Calu3 (cell line): ENCODE data around the gene TAF11. TPM values are rescaled to one million over a fixed set of nuclear protein-coding genes. Genes with fewer than 3 reads are reported as not detected.

Experiments used
- BruUV-seq: library from RNA; stranded (reverse); fragments of 400-500 nt; replicated peaks from 2 replicates; lab custom pipeline; 2021; lab: Mats Ljungman, UMichigan
- CTCF ChIA-PET: fragments of 300-600 bp; sonication (Branson Sonifier 250); formaldehyde crosslinking; loops from one replicate; lab custom pipeline; 2022; ENCODE audit warnings: antibody characterized with exemption; lab: Charles Lee
- DNase-seq: peaks from one replicate; pipeline ENCODE4 v3.0.0; 2022
- H3K27ac Mint-ChIP-seq: one replicate; pipeline ENCODE4 v1.8.0; 2022; ENCODE audit warnings: mixed read lengths; ENCODE audit not compliant: unreplicated experiment
- H3K27me3 Mint-ChIP-seq: one replicate; pipeline ENCODE4 v1.8.0; 2022; ENCODE audit warnings: mixed read lengths; ENCODE audit not compliant: unreplicated experiment
- H3K36me3 Mint-ChIP-seq: one replicate; pipeline ENCODE4 v1.8.0; 2022; ENCODE audit warnings: mild to moderate bottlenecking, moderate library complexity, mixed read lengths; ENCODE audit not compliant: insufficient read depth, unreplicated experiment
- H3K4me1 Mint-ChIP-seq: one replicate; pipeline ENCODE4 v1.8.0; 2022; ENCODE audit warnings: mild to moderate bottlenecking, low read depth, mixed read lengths; ENCODE audit not compliant: unreplicated experiment
- H3K4me3 Mint-ChIP-seq: one replicate; pipeline ENCODE4 v1.8.0; 2022; ENCODE audit warnings: mild to moderate bottlenecking, low read depth, moderate library complexity, mixed read lengths; ENCODE audit not compliant: unreplicated experiment
- H3K9me3 Mint-ChIP-seq: one replicate; pipeline ENCODE4 v1.8.0; 2022; ENCODE audit warnings: low read depth, mixed read lengths; ENCODE audit not compliant: unreplicated experiment
- CTCF ChIP-seq: fragments of 200-600 bp; IDR thresholded peaks from one replicate; pipeline ENCODE4 v1.8.0; 2022; ENCODE audit warnings: antibody characterized with exemption; ENCODE audit not compliant: unreplicated experiment
- intact Hi-C: fragments of 100-400 bp; cut with micrococcal nuclease; formaldehyde crosslinking; loops from one replicate; pipeline ENCODE4 v1.10.0; 2022; ENCODE audit not compliant: unreplicated experiment
- total RNA-seq: library from RNA; stranded (reverse); gene quantifications from 2 replicates; pipeline ENCODE4 v1.2.3, GENCODE V29; 2022

The TAF11 gene
- total RNA-seq, 1 experiment from 2014 or later = 44.3 TPM

DNA sequence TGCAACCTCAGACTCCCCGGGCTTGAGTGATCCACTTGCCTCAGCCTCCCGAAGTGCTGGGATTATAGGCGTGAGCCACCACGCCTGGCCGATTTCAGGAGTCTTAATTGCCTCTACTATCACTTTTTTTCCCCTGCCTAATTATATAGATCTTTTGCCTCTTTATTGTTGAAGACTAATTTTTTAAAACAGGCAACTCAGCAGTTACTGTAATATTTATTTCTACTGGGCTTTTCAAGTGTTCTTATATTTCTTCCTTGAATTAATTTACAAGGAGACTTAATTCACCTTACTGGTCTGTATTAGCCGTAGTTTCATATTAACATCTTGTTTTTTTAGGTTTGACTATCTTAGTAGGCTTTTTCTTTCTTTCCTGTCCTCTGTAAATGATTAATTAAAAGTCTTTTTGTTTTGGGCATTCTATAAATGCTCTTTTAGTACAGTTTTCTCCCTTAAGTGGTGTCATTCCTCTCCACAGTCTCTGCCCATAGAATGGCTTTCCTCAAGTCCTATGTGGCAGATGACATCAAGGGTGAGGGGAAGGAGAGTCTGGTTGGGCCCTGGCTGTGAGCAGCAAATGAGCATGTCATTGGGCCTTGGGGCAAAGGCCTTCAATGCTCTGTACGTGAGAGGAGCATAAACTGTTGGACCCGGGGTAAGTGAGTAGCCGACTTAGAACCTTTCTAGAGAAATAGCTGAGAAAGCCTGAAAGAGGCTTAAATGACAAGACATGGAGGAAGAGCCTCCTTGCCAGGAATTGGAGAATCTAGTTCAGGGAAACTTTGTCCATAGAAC is 37.2 kb upstream of the TAF11 start:
- peaks cover 37% of the 10 kb centered on the region for H3K4me1 Mint-ChIP-seq
- H3K27me3 Mint-ChIP-seq = no peaks in the 10 kb centered on the region
- no peak overlapping the region for H3K4me3 Mint-ChIP-seq
- no peaks in the 10 kb centered on the region for H3K36me3 Mint-ChIP-seq
- CTCF ChIA-PET = no interaction called here
- no peak for TF ChIP-seq CTCF
- DNase-seq = no peak
- no peak overlapping the region for H3K27ac Mint-ChIP-seq
- no peaks in the 10 kb centered on the region for H3K9me3 Mint-ChIP-seq
- no TSS peak for BruUV-seq
- intact Hi-C loops = no loop called here

GRCh38 chr6:34922177-34922663 is 34.4 kb upstream of the TAF11 start:
- no peak for DNase-seq
- peaks cover 27% of the 10 kb centered on the region for H3K4me1 Mint-ChIP-seq
- no peaks in the 10 kb centered on the region for H3K27me3 Mint-ChIP-seq
- no peaks in the 10 kb centered on the region for H3K9me3 Mint-ChIP-seq
- no peak overlapping the region for H3K27ac Mint-ChIP-seq
- H3K36me3 Mint-ChIP-seq = no peaks in the 10 kb centered on the region
- CTCF ChIA-PET = interaction anchor here (0.7 to 1.0 kb wide), 4 partner anchors 11 to 1246 kb away, joined by 3 to 5 read pairs (median 4); no protein-coding TSS in a partner anchor
- intact Hi-C loops = no loop called here
- no peak for TF ChIP-seq CTCF
- no peak overlapping the region for H3K4me3 Mint-ChIP-seq
- BruUV-seq = no TSS peak

GRCh38 chr6:34920097-34920496 is 32.3 kb upstream of the TAF11 start:
- Mint-ChIP-seq H3K9me3 (no peaks in the 10 kb centered on the region), H3K36me3 (no peaks in the 10 kb centered on the region), H3K4me3 (no peak overlapping the region), H3K4me1 (peaks cover 11% of the 10 kb centered on the region), H3K27me3 (no peaks in the 10 kb centered on the region), H3K27ac (no peak overlapping the region)
- TF ChIP-seq CTCF = no peak
- DNase-seq = no peak
- CTCF ChIA-PET = no interaction called here
- no TSS peak for BruUV-seq
- intact Hi-C loops = no loop called here

DNA sequence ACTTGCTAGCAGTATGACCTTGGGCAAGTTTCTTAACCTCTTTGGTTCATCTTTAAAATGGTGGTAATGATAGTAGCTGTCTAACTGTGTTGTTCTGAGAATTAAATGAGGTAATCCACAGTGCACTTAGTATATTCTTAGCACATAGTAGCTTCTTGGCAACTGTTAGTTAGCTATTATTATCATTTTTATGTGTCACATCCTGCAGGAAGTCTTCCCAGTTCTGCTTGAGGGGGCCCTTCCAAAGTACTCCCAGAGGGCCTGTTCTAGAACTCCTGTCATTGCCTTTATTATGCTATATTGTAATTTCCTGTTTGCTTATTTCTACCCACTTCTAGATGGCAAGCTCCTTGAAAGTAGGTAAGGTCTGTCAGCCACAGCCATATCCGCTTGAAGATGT is 31.8 kb upstream of the TAF11 start:
- no peaks in the 10 kb centered on the region for H3K36me3 Mint-ChIP-seq
- CTCF ChIA-PET = no interaction called here
- BruUV-seq = no TSS peak
- TF ChIP-seq CTCF = no peak
- no peaks in the 10 kb centered on the region for H3K9me3 Mint-ChIP-seq
- H3K4me1 Mint-ChIP-seq = peaks cover 7% of the 10 kb centered on the region
- DNase-seq = no peak
- H3K27me3 Mint-ChIP-seq = no peaks in the 10 kb centered on the region
- H3K27ac Mint-ChIP-seq = no peak overlapping the region
- intact Hi-C loops = no loop called here
- no peak overlapping the region for H3K4me3 Mint-ChIP-seq
